HFF-Myc (cell line): ENCODE results near the gene RNF138.

ENCODE experiments used
- DNase-seq: peaks from one replicate; pipeline ENCODE4 v3.0.0-alpha.2; 2011; ENCODE audit warnings: low read depth; ENCODE audit errors: extremely low read depth
- H3K4me3 ChIP-seq: replicated peaks from 2 replicates; pipeline ENCODE4 v1.5.1; 2011; ENCODE audit warnings: low read depth, mild to moderate bottlenecking, control low read depth, low read length
- CTCF ChIP-seq: IDR thresholded peaks from 2 replicates; pipeline ENCODE4 v1.5.1; 2012; ENCODE audit warnings: mild to moderate bottlenecking, low read depth, low read length, control low read depth; ENCODE audit errors: missing control alignments

Gene RNF138

DNA sequence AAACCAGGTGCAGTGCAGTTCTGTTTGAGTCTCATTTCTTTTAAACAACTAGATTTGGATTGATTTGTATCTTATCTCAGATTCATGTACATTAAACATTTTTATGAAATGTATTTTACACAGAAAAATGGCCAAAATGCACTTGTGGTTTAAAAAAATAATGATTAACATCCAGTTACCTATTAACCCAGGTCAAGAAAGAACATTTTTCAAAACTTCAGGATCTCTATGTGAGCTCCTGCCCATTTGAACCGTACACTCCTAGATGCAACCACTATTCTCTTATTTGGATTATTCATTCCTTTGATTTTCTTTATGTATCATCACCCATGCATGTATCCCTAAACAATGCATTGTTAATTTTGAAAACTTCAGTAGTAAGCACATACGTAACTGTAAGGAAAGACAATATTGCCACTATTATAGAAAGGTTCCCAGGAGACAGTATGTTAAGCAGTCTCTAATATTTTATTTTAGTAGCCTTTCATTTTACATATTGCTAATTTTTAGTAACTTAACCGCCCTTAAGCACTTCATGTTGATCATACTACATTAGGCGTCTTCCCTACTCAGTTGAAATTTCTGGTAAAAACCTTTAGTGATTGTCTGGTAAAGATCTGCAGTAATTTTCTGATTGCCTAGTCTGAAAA, 22.7 kb downstream of the RNF138 start:
- DNase-seq, result no peak
- TF ChIP-seq CTCF, result no peak
- H3K4me3 ChIP-seq, result no peak overlapping the region

DNA sequence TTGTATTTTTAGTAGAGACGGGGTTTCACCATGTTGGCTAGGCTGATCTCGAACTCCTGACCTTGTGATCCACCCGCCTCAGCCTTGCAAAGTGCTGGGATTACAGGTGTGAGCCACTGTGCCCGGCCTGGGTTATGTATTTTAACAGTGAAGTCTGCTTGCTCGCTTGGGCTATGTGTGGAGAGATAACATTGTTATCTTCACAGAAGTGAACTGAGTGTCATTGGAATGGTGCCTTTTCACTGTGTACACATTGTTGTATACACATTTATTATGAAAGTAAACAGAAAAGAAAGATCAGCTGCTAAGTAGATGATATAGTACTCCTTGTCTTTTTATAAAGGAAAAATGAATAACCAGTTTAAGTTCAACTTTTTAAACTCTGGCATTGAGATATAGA, 30.4 kb downstream of the RNF138 start:
- DNase-seq, result no peak
- no peak overlapping the region for H3K4me3 ChIP-seq
- TF ChIP-seq CTCF, result no peak

DNA sequence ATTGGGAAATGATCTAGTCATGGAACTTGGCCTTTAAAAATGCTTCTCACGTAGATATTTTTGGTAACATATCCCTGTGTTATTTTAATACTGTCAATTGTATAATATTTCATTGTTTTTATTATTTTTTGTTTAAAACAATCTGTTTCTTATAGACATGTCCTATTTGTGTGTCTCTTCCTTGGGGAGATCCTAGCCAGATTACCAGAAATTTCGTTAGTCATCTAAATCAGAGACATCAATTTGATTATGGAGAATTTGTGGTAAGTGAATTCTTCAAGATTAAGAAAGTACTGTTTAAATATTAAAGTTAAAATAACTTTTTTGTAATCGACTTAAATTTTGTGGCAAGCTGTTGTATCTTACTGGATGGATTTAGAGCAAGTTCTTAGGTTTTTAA, 34.9 kb downstream of the RNF138 start:
- no peak overlapping the region for H3K4me3 ChIP-seq
- TF ChIP-seq CTCF, result no peak
- DNase-seq, result no peak

DNA sequence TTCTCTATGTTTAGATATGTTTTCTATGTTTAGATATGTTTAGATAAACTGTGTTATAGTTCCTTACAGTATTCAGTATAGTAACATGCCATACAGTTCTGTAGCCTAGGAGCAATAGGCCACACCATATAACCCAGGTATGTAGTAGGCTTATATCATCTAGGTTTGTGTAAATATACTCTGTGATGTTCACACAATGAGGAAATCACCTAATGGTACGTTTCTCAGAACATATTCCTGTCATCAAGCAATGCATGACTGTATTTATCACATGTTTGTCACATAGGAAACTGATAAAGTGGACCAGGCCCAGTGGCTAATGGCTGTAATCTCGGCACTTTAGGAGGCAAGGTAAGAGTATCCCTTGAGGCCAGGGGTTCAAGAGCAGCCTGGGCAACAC, 44.0 kb downstream of the RNF138 start:
- no peak for TF ChIP-seq CTCF
- no peak overlapping the region for H3K4me3 ChIP-seq
- DNase-seq, result no peak

DNA sequence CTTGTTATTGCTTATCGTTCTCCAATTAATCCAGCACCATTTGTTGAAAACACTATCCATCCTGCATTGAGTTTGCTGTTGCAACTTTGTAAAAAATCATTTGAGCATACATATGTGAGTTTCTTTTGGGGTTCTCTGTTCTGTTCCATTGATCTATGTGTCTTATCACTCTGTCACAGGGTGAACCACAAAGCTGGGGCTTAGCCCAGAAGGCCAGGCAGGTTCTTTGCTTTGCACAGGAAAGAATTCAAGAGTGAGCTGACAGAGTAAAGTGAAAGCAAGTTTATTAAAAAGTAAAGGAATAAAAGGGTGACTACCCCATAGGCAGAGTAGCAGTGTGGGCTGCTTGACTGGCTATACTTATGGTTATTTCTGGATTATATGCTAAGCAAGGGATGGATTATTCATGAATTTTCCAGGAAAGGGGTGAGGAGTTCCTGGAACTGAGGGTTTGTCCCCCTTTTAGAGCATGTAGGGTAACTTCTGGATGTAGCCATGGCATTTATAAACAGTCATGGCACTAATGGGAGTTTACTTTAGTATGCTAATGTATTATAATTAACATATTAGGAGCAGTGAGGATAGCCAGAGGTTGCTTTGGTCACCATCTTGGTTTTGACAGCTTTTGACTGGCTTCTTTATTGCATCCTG, 46.8 kb downstream of the RNF138 start:
- no peak overlapping the region for H3K4me3 ChIP-seq
- TF ChIP-seq CTCF, result no peak
- no peak for DNase-seq

- H3K4me3 ChIP-seq, result no peak overlapping the region
- TF ChIP-seq CTCF, result no peak
- no peak for DNase-seq
Measured at GRCh38 chr18:32139835-32140283, 48.2 kb downstream of the RNF138 start.
